Left lung (tissue), 10 donors: ENCODE data around the gene CEACAM19. TPM values are rescaled to one million over a fixed set of nuclear protein-coding genes. Genes with fewer than 3 reads are reported as not detected.
A peak's percentile ranks its signal among the peaks of the same experiment; 100 is the strongest.
"Not testable (repeated sequence)": the region's sequence is repeated elsewhere in the genome, so short reads cannot be mapped to it uniquely, and the experiment has no call there.

Source experiments
- ATAC-seq: fragments of 200-7000 bp; cut with Tn5 transposase; one replicate; pipeline ENCODE4 v1.9.1; 2020; ENCODE audit warnings: moderate library complexity
- DNase-seq, 4 donors: peaks; one replicate each; pipeline ENCODE4 v3.0.0-alpha.2; 2013 to 2020
- H3K27ac ChIP-seq, 2 donors: fragments of 200-600 bp; sonication (generic) in 1 of 2; one replicate each; pipeline versions ENCODE4 v1.5.0 to v1.8.0; 2020 to 2021
- H3K27me3 ChIP-seq, 2 donors: fragments of 200-600 bp; sonication (generic) in 1 of 2; one replicate each; pipeline versions ENCODE4 v1.5.0 to v1.8.0; 2020 to 2021
- H3K36me3 ChIP-seq, 2 donors: fragments of 200-600 bp; sonication (generic) in 1 of 2; one replicate each; pipeline versions ENCODE4 v1.5.0 to v1.8.0; 2020 to 2021
- H3K4me1 ChIP-seq, 2 donors: fragments of 200-600 bp; one replicate each; pipeline ENCODE4 v1.8.0; 2021
- H3K4me3 ChIP-seq, 2 donors: fragments of 200-600 bp; sonication (generic) in 1 of 2; one replicate each; pipeline versions ENCODE4 v1.5.0 to v1.8.0; 2020 to 2021; ENCODE audit warnings: mild to moderate bottlenecking in 1 of 2
- H3K9me3 ChIP-seq, 2 donors: fragments of 200-600 bp; sonication (generic) in 1 of 2; one replicate each; pipeline versions ENCODE4 v1.5.0 to v1.8.0; 2020 to 2021
- intact Hi-C, 2 donors: fragments of 100-400 bp; cut with DNase I; formaldehyde crosslinking; loops; one replicate each; pipeline versions ENCODE4 v1.11.2 to v1.14.2; 2022
- polyA plus RNA-seq, 6 donors: library from polyadenylated mRNA; unstranded; fragments of 120-200 nt; gene quantifications; one replicate each; pipeline ENCODE4 v1.2.1, GENCODE V29; 2013; ENCODE audit not compliant: insufficient read length in 6 of 6
- total RNA-seq, 2 donors: library from RNA; stranded (reverse); fragmentation: NEBNext Ultra II Directional; extraction: Animal tissue kit (Norgen Biotek cat#: 25700); gene quantifications; one replicate each; pipeline ENCODE4 v1.2.1, GENCODE V29; 2021
- TF ChIP-seq, protein P1 (sequence below), 2 donors: fragments of 200-600 bp; sonication (generic) in 1 of 2; IDR thresholded peaks; one replicate each; pipeline versions ENCODE4 v1.5.0 to v1.8.0; 2021; ENCODE audit warnings: antibody characterized with exemption in 2 of 2
- donor health status: DM: no; HTN: yes; CAD: no.
- donor health status: DM: no; HTN: no; CAD: no.

CEACAM19 gene
- total and polyA plus RNA-seq, 8 donors, result 4.1 to 21.9 (median 14.6) TPM

DNA sequence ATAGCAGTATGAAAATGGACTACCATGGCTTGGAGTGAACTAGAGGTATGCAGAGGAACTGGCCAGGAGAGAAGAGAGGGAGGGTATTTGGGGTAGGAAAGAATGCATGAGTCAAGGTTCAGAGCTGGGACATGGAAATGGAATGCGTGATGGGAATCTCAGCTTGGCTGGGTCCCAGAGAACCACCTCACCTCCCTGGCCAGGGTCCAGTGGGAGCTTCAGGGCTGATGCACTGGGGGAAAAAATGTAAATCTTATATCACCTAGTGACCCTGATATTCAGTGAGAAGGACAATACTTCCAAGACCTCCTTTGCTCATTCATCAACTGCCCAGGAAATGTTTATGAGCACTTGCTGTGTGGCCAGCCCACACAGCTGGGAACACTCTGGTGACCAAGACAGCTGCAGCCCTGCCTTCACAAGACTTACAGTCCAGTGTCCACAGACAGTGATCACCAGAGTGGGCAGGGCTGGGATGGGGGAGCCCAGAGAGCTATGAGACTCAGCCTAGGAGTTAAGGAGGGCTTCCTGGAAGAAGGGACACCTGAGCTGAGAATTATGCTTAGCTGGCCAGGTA, 45.1 kb upstream of the CEACAM19 start:
- peaks cover 0 to 3% of the 10 kb centered on the region in 2 donors for H3K36me3 ChIP-seq
- H3K27me3 ChIP-seq, result no peaks in the 10 kb centered on the region
- no peak overlapping the region for H3K4me3 ChIP-seq
- H3K27ac ChIP-seq, result no peak overlapping the region
- TF ChIP-seq, protein P1, sequence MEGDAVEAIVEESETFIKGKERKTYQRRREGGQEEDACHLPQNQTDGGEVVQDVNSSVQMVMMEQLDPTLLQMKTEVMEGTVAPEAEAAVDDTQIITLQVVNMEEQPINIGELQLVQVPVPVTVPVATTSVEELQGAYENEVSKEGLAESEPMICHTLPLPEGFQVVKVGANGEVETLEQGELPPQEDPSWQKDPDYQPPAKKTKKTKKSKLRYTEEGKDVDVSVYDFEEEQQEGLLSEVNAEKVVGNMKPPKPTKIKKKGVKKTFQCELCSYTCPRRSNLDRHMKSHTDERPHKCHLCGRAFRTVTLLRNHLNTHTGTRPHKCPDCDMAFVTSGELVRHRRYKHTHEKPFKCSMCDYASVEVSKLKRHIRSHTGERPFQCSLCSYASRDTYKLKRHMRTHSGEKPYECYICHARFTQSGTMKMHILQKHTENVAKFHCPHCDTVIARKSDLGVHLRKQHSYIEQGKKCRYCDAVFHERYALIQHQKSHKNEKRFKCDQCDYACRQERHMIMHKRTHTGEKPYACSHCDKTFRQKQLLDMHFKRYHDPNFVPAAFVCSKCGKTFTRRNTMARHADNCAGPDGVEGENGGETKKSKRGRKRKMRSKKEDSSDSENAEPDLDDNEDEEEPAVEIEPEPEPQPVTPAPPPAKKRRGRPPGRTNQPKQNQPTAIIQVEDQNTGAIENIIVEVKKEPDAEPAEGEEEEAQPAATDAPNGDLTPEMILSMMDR (IDR thresholded peaks at IDR 0.05), result no peak
- H3K9me3 ChIP-seq, result no peaks in the 10 kb centered on the region
- intact Hi-C loops, result no loop called here
- ATAC-seq (peak; percentile 81), DNase-seq (no peak)
- H3K4me1 ChIP-seq, result peaks cover 0 to 18% of the 10 kb centered on the region in 2 donors

- peaks cover 0 to 3% of the 10 kb centered on the region in 2 donors for H3K36me3 ChIP-seq
- TF ChIP-seq, protein P1 (IDR thresholded peaks at IDR 0.05), result no peak
- DNase-seq (no peak), ATAC-seq (no peak)
- no peaks in the 10 kb centered on the region for H3K27me3 ChIP-seq
- no peaks in the 10 kb centered on the region for H3K9me3 ChIP-seq
- H3K27ac ChIP-seq, result no peak overlapping the region
- peaks cover 0 to 18% of the 10 kb centered on the region in 2 donors for H3K4me1 ChIP-seq
- intact Hi-C loops, result no loop called here
- H3K4me3 ChIP-seq, result no peak overlapping the region
These were observed 43.7 kb upstream of the CEACAM19 start for GRCh38 chr19:44627631-44628030.

- peaks cover 0 to 3% of the 10 kb centered on the region in 2 donors for H3K36me3 ChIP-seq
- peaks cover 0 to 12% of the 10 kb centered on the region in 2 donors for H3K4me1 ChIP-seq
- TF ChIP-seq, protein P1 (IDR thresholded peaks at IDR 0.05), result no peak
- no peak for DNase-seq
- intact Hi-C loops, result no loop called here
- H3K4me3 ChIP-seq, result no peak overlapping the region
- H3K27me3 ChIP-seq, result no peaks in the 10 kb centered on the region
- no peaks in the 10 kb centered on the region for H3K9me3 ChIP-seq
- no peak for ATAC-seq
- no peak overlapping the region for H3K27ac ChIP-seq
These were observed 42.5 kb upstream of the CEACAM19 start for GRCh38 chr19:44628793-44629192.

GRCh38 chr19:44631611-44632010, 39.7 kb upstream of the CEACAM19 start:
- ATAC-seq, intact Hi-C loops, H3K9me3 ChIP-seq, H3K4me3 ChIP-seq, H3K27me3 ChIP-seq, H3K27ac ChIP-seq, H3K36me3 ChIP-seq, DNase-seq: not testable (repeated sequence)
- H3K4me1 ChIP-seq, result peaks cover 0 to 23% of the 10 kb centered on the region in 2 donors

- H3K9me3 ChIP-seq, H3K27me3 ChIP-seq, ATAC-seq, intact Hi-C loops, DNase-seq, H3K4me3 ChIP-seq, H3K36me3 ChIP-seq: not testable (repeated sequence)
- H3K4me1 ChIP-seq, result peaks cover 0 to 25% of the 10 kb centered on the region in 2 donors
- peak overlapping the region in 1 of 2 donors; percentile 2 for H3K27ac ChIP-seq
These were observed 37.2 kb upstream of the CEACAM19 start for GRCh38 chr19:44634058-44634457.

GRCh38 chr19:44634785-44635184, 36.5 kb upstream of the CEACAM19 start:
- no peaks in the 10 kb centered on the region for H3K27me3 ChIP-seq
- DNase-seq (no peak), ATAC-seq (no peak)
- H3K4me3 ChIP-seq, result no peak overlapping the region
- no peaks in the 10 kb centered on the region for H3K9me3 ChIP-seq
- TF ChIP-seq, protein P1 (IDR thresholded peaks at IDR 0.05), result no peak
- intact Hi-C loops, result no loop called here
- H3K27ac ChIP-seq, result no peak overlapping the region
- no peaks in the 10 kb centered on the region for H3K36me3 ChIP-seq
- peaks cover 0 to 25% of the 10 kb centered on the region in 2 donors for H3K4me1 ChIP-seq
